Measurements from ENCODE around the gene MINK1. TPM values are rescaled to one million over a fixed set of nuclear protein-coding genes. Genes with fewer than 3 reads are reported as not detected.

The MINK1 gene
- total RNA-seq, 1 donor from 2014 or later, result 73.0 TPM

GRCh38 chr17:4899341-4900230 is 66.4 kb downstream of the MINK1 start, which contains the start of gene C17orf107:
Gene C17orf107 (plus strand): TSS chr17:4899536. CDS start chr17:4899763, 227 bp downstream.
- peak within 1 kb of the TSS; percentile 75 for H3K4me3 Mint-ChIP-seq
- peak within 1 kb of the TSS; percentile 78 for H3K27ac Mint-ChIP-seq (ENCODE audit: unreplicated experiment)

GRCh38 chr17:4900231-4901107 is 67.3 kb downstream of the MINK1 start:
- Mint-ChIP-seq H3K9me3 (no peaks in the 10 kb centered on the region), H3K27me3 (ENCODE audit: low read depth) (peaks cover 16% of the 10 kb centered on the region), H3K4me1 (peaks cover 10% of the 10 kb centered on the region), H3K27ac (ENCODE audit: unreplicated experiment) (no peak overlapping the region), H3K4me3 (no peak overlapping the region), H3K36me3 (ENCODE audit: low read depth) (peaks cover 3% of the 10 kb centered on the region)
- no peak for TF ChIP-seq CTCF (conservative IDR thresholded peaks at IDR 0.05)
- DNase-seq (ENCODE audit: low read depth, low spot score), result no peak

More at GRCh38 chr17:4899341-4900230, 66.4 kb downstream of the MINK1 start, which contains the start of gene C17orf107:
- H3K27me3 Mint-ChIP-seq (ENCODE audit: low read depth), result peaks cover 14% of the 10 kb centered on the region
- TF ChIP-seq CTCF (conservative IDR thresholded peaks at IDR 0.05), result no peak
- H3K36me3 Mint-ChIP-seq (ENCODE audit: low read depth), result peaks cover 3% of the 10 kb centered on the region
- no peak for DNase-seq (ENCODE audit: low read depth, low spot score)
- no peaks in the 10 kb centered on the region for H3K9me3 Mint-ChIP-seq
- H3K4me1 Mint-ChIP-seq, result peaks cover 10% of the 10 kb centered on the region

GRCh38 chr17:4901108-4901647 is 68.0 kb downstream of the MINK1 start:
- H3K27me3 Mint-ChIP-seq (ENCODE audit: low read depth), result peaks cover 20% of the 10 kb centered on the region
- H3K27ac Mint-ChIP-seq (ENCODE audit: unreplicated experiment), result no peak overlapping the region
- no peak for TF ChIP-seq CTCF (conservative IDR thresholded peaks at IDR 0.05)
- DNase-seq (ENCODE audit: low read depth, low spot score), result no peak
- H3K4me3 Mint-ChIP-seq, result no peak overlapping the region
- peaks cover 3% of the 10 kb centered on the region for H3K36me3 Mint-ChIP-seq (ENCODE audit: low read depth)
- H3K9me3 Mint-ChIP-seq, result no peaks in the 10 kb centered on the region
- peaks cover 10% of the 10 kb centered on the region for H3K4me1 Mint-ChIP-seq

GRCh38 chr17:4901648-4902344 is 68.7 kb downstream of the MINK1 start:
- Mint-ChIP-seq H3K4me1 (peaks cover 10% of the 10 kb centered on the region), H3K27ac (ENCODE audit: unreplicated experiment) (no peak overlapping the region), H3K36me3 (ENCODE audit: low read depth) (peaks cover 3% of the 10 kb centered on the region), H3K27me3 (ENCODE audit: low read depth) (peaks cover 20% of the 10 kb centered on the region), H3K9me3 (no peaks in the 10 kb centered on the region), H3K4me3 (no peak overlapping the region)
- DNase-seq (ENCODE audit: low read depth, low spot score), result no peak
- TF ChIP-seq CTCF (conservative IDR thresholded peaks at IDR 0.05), result no peak

- no peak overlapping the region for H3K27ac Mint-ChIP-seq (ENCODE audit: unreplicated experiment)
- H3K4me3 Mint-ChIP-seq, result no peak overlapping the region
- DNase-seq (ENCODE audit: low read depth, low spot score), result no peak
- peaks cover 3% of the 10 kb centered on the region for H3K36me3 Mint-ChIP-seq (ENCODE audit: low read depth)
- TF ChIP-seq CTCF (conservative IDR thresholded peaks at IDR 0.05), result no peak
- no peaks in the 10 kb centered on the region for H3K9me3 Mint-ChIP-seq
- peaks cover 20% of the 10 kb centered on the region for H3K27me3 Mint-ChIP-seq (ENCODE audit: low read depth)
- peaks cover 10% of the 10 kb centered on the region for H3K4me1 Mint-ChIP-seq
These were observed 69.4 kb downstream of the MINK1 start for GRCh38 chr17:4902540-4902939.
